PC-9 (cell line): ENCODE data around the gene IL3.

ENCODE experiments used
- EZH2 ChIP-seq: fragments of 200-600 bp; sonication (generic); IDR thresholded peaks from 2 replicates; pipeline ENCODE4 v1.8.0; 2017; ENCODE audit warnings: antibody characterized with exemption, low read depth
- TF ChIP-seq, protein P1 (sequence below): fragments of 200-600 bp; sonication (generic); conservative IDR thresholded peaks from 2 replicates; pipeline ENCODE4 v1.6.1; 2017; ENCODE audit warnings: mixed run types, antibody characterized with exemption, mild to moderate bottlenecking, moderate library complexity

DNA sequence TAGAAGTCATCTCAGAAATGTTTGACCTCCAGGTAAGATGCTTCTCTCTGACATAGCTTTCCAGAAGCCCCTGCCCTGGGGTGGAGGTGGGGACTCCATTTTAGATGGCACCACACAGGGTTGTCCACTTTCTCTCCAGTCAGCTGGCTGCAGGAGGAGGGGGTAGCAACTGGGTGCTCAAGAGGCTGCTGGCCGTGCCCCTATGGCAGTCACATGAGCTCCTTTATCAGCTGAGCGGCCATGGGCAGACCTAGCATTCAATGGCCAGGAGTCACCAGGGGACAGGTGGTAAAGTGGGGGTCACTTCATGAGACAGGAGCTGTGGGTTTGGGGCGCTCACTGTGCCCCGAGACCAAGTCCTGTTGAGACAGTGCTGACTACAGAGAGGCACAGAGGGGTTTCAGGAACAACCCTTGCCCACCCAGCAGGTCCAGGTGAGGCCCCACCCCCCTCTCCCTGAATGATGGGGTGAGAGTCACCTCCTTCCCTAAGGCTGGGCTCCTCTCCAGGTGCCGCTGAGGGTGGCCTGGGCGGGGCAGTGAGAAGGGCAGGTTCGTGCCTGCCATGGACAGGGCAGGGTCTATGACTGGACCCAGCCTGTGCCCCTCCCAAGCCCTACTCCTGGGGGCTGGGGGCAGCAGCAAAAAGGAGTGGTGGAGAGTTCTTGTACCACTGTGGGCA is 13.8 kb downstream of the IL3 start:
- TF ChIP-seq, protein P1, sequence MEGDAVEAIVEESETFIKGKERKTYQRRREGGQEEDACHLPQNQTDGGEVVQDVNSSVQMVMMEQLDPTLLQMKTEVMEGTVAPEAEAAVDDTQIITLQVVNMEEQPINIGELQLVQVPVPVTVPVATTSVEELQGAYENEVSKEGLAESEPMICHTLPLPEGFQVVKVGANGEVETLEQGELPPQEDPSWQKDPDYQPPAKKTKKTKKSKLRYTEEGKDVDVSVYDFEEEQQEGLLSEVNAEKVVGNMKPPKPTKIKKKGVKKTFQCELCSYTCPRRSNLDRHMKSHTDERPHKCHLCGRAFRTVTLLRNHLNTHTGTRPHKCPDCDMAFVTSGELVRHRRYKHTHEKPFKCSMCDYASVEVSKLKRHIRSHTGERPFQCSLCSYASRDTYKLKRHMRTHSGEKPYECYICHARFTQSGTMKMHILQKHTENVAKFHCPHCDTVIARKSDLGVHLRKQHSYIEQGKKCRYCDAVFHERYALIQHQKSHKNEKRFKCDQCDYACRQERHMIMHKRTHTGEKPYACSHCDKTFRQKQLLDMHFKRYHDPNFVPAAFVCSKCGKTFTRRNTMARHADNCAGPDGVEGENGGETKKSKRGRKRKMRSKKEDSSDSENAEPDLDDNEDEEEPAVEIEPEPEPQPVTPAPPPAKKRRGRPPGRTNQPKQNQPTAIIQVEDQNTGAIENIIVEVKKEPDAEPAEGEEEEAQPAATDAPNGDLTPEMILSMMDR = no peak
- TF ChIP-seq EZH2 = no peak
